Neural progenitor cell (in vitro differentiated cells): ENCODE results near the gene TAGAP.

Source experiments
- EZH2 ChIP-seq: fragments of 200-600 bp; sonication (generic); IDR thresholded peaks from 2 replicates; pipeline ENCODE4 v1.6.1; 2017; ENCODE audit warnings: antibody characterized with exemption, mild to moderate bottlenecking, moderate library complexity
- EZH2phosphoT487 ChIP-seq: fragments of 200-600 bp; sonication (generic); IDR thresholded peaks from 2 replicates; pipeline ENCODE4 v1.6.1; 2017; ENCODE audit warnings: antibody characterized with exemption
- TF ChIP-seq, protein P1 (sequence below): fragments of 200-600 bp; sonication (generic); IDR thresholded peaks from 2 replicates; pipeline ENCODE4 v1.5.1; 2017; ENCODE audit warnings: antibody characterized with exemption, mild to moderate bottlenecking

DNA sequence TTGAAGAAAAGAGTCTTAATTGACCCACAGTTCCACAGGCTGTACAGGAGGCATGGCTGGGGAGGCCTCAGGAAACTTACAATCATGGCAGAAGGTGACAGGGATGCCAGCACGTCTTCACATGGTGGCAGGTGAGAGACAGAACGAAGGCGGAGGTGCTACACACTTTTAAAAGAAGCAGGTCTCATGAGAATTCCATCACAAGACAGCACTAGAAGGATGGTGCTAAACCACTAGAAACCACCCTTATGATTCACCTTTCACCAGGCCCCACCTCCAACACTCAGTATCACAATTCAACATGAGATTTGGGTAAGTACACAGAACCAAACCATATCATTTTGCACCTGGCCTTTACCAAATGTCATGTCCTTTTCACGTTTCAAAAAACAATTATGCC is 20.9 kb downstream of the TAGAP start:
- TF ChIP-seq, protein P1, sequence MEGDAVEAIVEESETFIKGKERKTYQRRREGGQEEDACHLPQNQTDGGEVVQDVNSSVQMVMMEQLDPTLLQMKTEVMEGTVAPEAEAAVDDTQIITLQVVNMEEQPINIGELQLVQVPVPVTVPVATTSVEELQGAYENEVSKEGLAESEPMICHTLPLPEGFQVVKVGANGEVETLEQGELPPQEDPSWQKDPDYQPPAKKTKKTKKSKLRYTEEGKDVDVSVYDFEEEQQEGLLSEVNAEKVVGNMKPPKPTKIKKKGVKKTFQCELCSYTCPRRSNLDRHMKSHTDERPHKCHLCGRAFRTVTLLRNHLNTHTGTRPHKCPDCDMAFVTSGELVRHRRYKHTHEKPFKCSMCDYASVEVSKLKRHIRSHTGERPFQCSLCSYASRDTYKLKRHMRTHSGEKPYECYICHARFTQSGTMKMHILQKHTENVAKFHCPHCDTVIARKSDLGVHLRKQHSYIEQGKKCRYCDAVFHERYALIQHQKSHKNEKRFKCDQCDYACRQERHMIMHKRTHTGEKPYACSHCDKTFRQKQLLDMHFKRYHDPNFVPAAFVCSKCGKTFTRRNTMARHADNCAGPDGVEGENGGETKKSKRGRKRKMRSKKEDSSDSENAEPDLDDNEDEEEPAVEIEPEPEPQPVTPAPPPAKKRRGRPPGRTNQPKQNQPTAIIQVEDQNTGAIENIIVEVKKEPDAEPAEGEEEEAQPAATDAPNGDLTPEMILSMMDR = no peak
- no peak for TF ChIP-seq EZH2phosphoT487
- no peak for TF ChIP-seq EZH2
